Activated naive CD8-positive, alpha-beta T cell treated with anti-CD3 and anti-CD28 coated beads for 36 hours (primary cell): Measurements from ENCODE around the gene CBFA2T3. TPM values are rescaled to one million over a fixed set of nuclear protein-coding genes. Genes with fewer than 3 reads are reported as not detected.

Experiments
- DNase-seq: peaks from one replicate; pipeline ENCODE4 v3.0.0; 2021
- H3K27ac Mint-ChIP-seq: one replicate; pipeline ENCODE4 v1.8.0; 2022; ENCODE audit warnings: mild to moderate bottlenecking, moderate library complexity, mixed read lengths
- H3K27me3 Mint-ChIP-seq: one replicate; pipeline ENCODE4 v1.8.0; 2022; ENCODE audit warnings: mild to moderate bottlenecking, mixed read lengths
- H3K36me3 Mint-ChIP-seq: one replicate; pipeline ENCODE4 v1.8.0; 2021; ENCODE audit warnings: mild to moderate bottlenecking, mixed read lengths
- H3K4me1 Mint-ChIP-seq: one replicate; pipeline ENCODE4 v1.8.0; 2021; ENCODE audit warnings: mixed read lengths
- H3K4me3 Mint-ChIP-seq: one replicate; pipeline ENCODE4 v1.8.0; 2022; ENCODE audit warnings: mild to moderate bottlenecking, moderate library complexity, mixed read lengths
- H3K9me3 Mint-ChIP-seq: one replicate; pipeline ENCODE4 v1.8.0; 2022; ENCODE audit warnings: mixed read lengths
- total RNA-seq, 2 experiments: library from RNA; stranded (reverse); gene quantifications; one replicate each; pipeline ENCODE4 v1.2.3, GENCODE V29; 2021

Gene CBFA2T3
- total RNA-seq, 2 experiments from 2014 or later = 0.28 to 0.56 TPM

- DNase-seq = no peak
- Mint-ChIP-seq H3K4me1 (peaks cover 13% of the 10 kb centered on the region), H3K27me3 (peaks cover 17% of the 10 kb centered on the region), H3K27ac (no peak overlapping the region), H3K36me3 (no peaks in the 10 kb centered on the region), H3K9me3 (no peaks in the 10 kb centered on the region), H3K4me3 (no peak overlapping the region)
Measured at GRCh38 chr16:88953003-88953690, 23.9 kb downstream of the CBFA2T3 start.

- H3K4me1 Mint-ChIP-seq = peaks cover 1% of the 10 kb centered on the region
- no peak for DNase-seq
- no peak overlapping the region for H3K27ac Mint-ChIP-seq
- H3K36me3 Mint-ChIP-seq = no peaks in the 10 kb centered on the region
- H3K4me3 Mint-ChIP-seq = no peak overlapping the region
- H3K27me3 Mint-ChIP-seq = peaks cover 5% of the 10 kb centered on the region
- H3K9me3 Mint-ChIP-seq = no peaks in the 10 kb centered on the region
Measured at GRCh38 chr16:88951989-88952388, 25.0 kb downstream of the CBFA2T3 start.

GRCh38 chr16:88951501-88951900 lies 25.5 kb downstream of the CBFA2T3 start:
- Mint-ChIP-seq H3K36me3 (no peaks in the 10 kb centered on the region), H3K27ac (no peak overlapping the region), H3K27me3 (peaks cover 3% of the 10 kb centered on the region), H3K4me3 (no peak overlapping the region), H3K9me3 (no peaks in the 10 kb centered on the region), H3K4me1 (no peaks in the 10 kb centered on the region)
- DNase-seq = no peak

GRCh38 chr16:88948781-88949490 lies 28.1 kb downstream of the CBFA2T3 start:
- Mint-ChIP-seq H3K36me3 (no peaks in the 10 kb centered on the region), H3K27ac (no peak overlapping the region), H3K4me3 (no peak overlapping the region), H3K9me3 (no peaks in the 10 kb centered on the region), H3K4me1 (no peaks in the 10 kb centered on the region), H3K27me3 (peaks cover 9% of the 10 kb centered on the region)
- no peak for DNase-seq

GRCh38 chr16:88945473-88945872 lies 31.5 kb downstream of the CBFA2T3 start:
- Mint-ChIP-seq H3K27me3 (peaks cover 25% of the 10 kb centered on the region), H3K27ac (no peak overlapping the region), H3K36me3 (no peaks in the 10 kb centered on the region), H3K9me3 (no peaks in the 10 kb centered on the region), H3K4me1 (no peaks in the 10 kb centered on the region), H3K4me3 (no peak overlapping the region)
- DNase-seq = no peak

GRCh38 chr16:88943741-88944140 lies 33.3 kb downstream of the CBFA2T3 start:
- Mint-ChIP-seq H3K4me1 (peaks cover 6% of the 10 kb centered on the region), H3K27me3 (peaks cover 40% of the 10 kb centered on the region), H3K9me3 (no peaks in the 10 kb centered on the region), H3K4me3 (no peak overlapping the region), H3K36me3 (no peaks in the 10 kb centered on the region), H3K27ac (no peak overlapping the region)
- no peak for DNase-seq

GRCh38 chr16:88943131-88943664 lies 33.8 kb downstream of the CBFA2T3 start:
- Mint-ChIP-seq H3K36me3 (no peaks in the 10 kb centered on the region), H3K4me3 (no peak overlapping the region), H3K27me3 (peaks cover 45% of the 10 kb centered on the region), H3K27ac (no peak overlapping the region), H3K9me3 (no peaks in the 10 kb centered on the region), H3K4me1 (peaks cover 6% of the 10 kb centered on the region)
- DNase-seq = no peak

GRCh38 chr16:88941913-88942909 lies 34.8 kb downstream of the CBFA2T3 start:
- DNase-seq = peak; percentile 65
- no peaks in the 10 kb centered on the region for H3K9me3 Mint-ChIP-seq
- peaks cover 6% of the 10 kb centered on the region for H3K4me1 Mint-ChIP-seq
- peak overlapping the region; percentile 14 for H3K4me3 Mint-ChIP-seq
- no peaks in the 10 kb centered on the region for H3K36me3 Mint-ChIP-seq
- H3K27me3 Mint-ChIP-seq = peaks cover 53% of the 10 kb centered on the region
- no peak overlapping the region for H3K27ac Mint-ChIP-seq

- Mint-ChIP-seq H3K4me3 (no peak overlapping the region), H3K27me3 (peaks cover 62% of the 10 kb centered on the region)
Measured at GRCh38 chr16:88940862-88941817, 35.9 kb downstream of the CBFA2T3 start.

GRCh38 chr16:88939972-88940861 lies 36.8 kb downstream of the CBFA2T3 start:
- no peak overlapping the region for H3K27ac Mint-ChIP-seq
- no peaks in the 10 kb centered on the region for H3K36me3 Mint-ChIP-seq
- H3K9me3 Mint-ChIP-seq = no peaks in the 10 kb centered on the region
- peaks cover 64% of the 10 kb centered on the region for H3K27me3 Mint-ChIP-seq
- H3K4me1 Mint-ChIP-seq = peaks cover 6% of the 10 kb centered on the region
- no peak for DNase-seq
- H3K4me3 Mint-ChIP-seq = no peak overlapping the region

More at GRCh38 chr16:88940862-88941817, 35.9 kb downstream of the CBFA2T3 start:
- DNase-seq = no peak
- no peaks in the 10 kb centered on the region for H3K9me3 Mint-ChIP-seq
- no peak overlapping the region for H3K27ac Mint-ChIP-seq
- no peaks in the 10 kb centered on the region for H3K36me3 Mint-ChIP-seq
- H3K4me1 Mint-ChIP-seq = peaks cover 6% of the 10 kb centered on the region

- Mint-ChIP-seq H3K27ac (no peak overlapping the region), H3K9me3 (no peaks in the 10 kb centered on the region), H3K36me3 (no peaks in the 10 kb centered on the region), H3K27me3 (peaks cover 60% of the 10 kb centered on the region), H3K4me3 (peak overlapping the region; percentile 22), H3K4me1 (peaks cover 6% of the 10 kb centered on the region)
- no peak for DNase-seq
Measured at GRCh38 chr16:88939245-88939971, 37.6 kb downstream of the CBFA2T3 start.

- H3K9me3 Mint-ChIP-seq = no peaks in the 10 kb centered on the region
- peak overlapping the region; percentile 22 for H3K4me3 Mint-ChIP-seq
- peaks cover 58% of the 10 kb centered on the region for H3K27me3 Mint-ChIP-seq
- DNase-seq = no peak
- H3K27ac Mint-ChIP-seq = no peak overlapping the region
- H3K36me3 Mint-ChIP-seq = no peaks in the 10 kb centered on the region
- H3K4me1 Mint-ChIP-seq = peaks cover 6% of the 10 kb centered on the region
Measured at GRCh38 chr16:88938777-88939244, 38.2 kb downstream of the CBFA2T3 start.
